ENCODE measurements around the gene BRSK2. TPM values are rescaled to one million over a fixed set of nuclear protein-coding genes. Genes with fewer than 3 reads are reported as not detected.

BRSK2 gene
- total RNA-seq, 1 donor from 2014 or later = 7.1 TPM

- FAIRE-seq = no peak
- no peaks in the 10 kb centered on the region for H3K27me3 ChIP-seq (ENCODE audit: insufficient read depth, low read length)
These were observed 55.2 kb downstream of the BRSK2 start for GRCh38 chr11:1444823-1445422.

DNA sequence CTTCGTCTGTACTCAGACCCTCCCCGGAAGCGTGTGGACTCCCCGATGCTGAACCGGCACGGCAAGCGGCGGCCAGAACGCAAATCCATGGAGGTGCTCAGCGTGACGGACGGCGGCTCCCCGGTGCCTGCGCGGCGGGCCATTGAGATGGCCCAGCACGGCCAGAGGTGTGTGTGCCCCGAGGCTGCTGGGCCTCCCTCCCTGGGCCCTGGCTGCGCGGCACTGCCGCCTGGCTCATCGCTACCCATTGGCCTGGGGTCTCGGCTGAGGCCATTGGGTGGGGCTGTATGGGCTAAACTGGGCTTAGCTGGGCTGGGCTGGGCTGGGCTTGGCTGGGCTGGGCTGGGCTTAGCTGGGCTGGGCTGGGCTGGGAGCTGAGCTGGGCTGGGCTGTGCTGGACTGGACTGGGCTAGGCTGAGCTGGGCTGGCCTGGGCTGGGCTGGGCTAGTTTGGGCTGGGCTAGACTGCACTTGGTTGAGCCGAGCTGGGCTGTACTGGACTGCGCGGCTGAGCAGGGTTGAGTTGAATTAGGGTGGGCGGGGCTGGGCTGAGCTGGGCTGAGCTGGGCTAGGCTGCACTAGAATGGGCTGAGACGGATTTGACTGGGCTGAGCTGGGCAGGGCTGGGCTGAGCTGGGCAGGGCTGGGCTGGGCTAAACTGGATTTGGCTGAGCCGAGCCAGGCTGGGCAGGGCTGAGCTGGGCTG, 56.2 kb downstream of the BRSK2 start:
- no peaks in the 10 kb centered on the region for H3K79me2 ChIP-seq (ENCODE audit: insufficient read depth, low read length)
- no peaks in the 10 kb centered on the region for H3K36me3 Mint-ChIP-seq (ENCODE audit: low read depth, unreplicated experiment)
- H3K27me3 ChIP-seq (ENCODE audit: insufficient read depth, low read length) = no peaks in the 10 kb centered on the region
- H3K9me3 ChIP-seq (ENCODE audit: insufficient read depth, low read depth, low read length) = no peaks in the 10 kb centered on the region
- H3K4me2 ChIP-seq (ENCODE audit: low read length) = no peak overlapping the region
- H3K4me1 ChIP-seq (ENCODE audit: insufficient read depth, low read length) = no peaks in the 10 kb centered on the region
- FAIRE-seq (no peak), DNase-seq (ENCODE audit: low read depth) (no peak)
- no peaks in the 10 kb centered on the region for H3K4me1 Mint-ChIP-seq (ENCODE audit: low read depth, unreplicated experiment)
- H3K9me3 Mint-ChIP-seq (ENCODE audit: unreplicated experiment) = no peaks in the 10 kb centered on the region
- H3K4me3 Mint-ChIP-seq (ENCODE audit: unreplicated experiment) = no peak overlapping the region
- H3K4me3 ChIP-seq (ENCODE audit: insufficient read depth, low read depth, low read length) = no peak overlapping the region
- H3K27ac Mint-ChIP-seq (ENCODE audit: unreplicated experiment) = no peak overlapping the region
- no peaks in the 10 kb centered on the region for H3K36me3 ChIP-seq (ENCODE audit: insufficient read depth, low read length)
- no peak overlapping the region for H3K9ac ChIP-seq (ENCODE audit: low read length)
- H3K27me3 Mint-ChIP-seq (ENCODE audit: low read depth, unreplicated experiment) = no peaks in the 10 kb centered on the region
- TF ChIP-seq, protein P1, sequence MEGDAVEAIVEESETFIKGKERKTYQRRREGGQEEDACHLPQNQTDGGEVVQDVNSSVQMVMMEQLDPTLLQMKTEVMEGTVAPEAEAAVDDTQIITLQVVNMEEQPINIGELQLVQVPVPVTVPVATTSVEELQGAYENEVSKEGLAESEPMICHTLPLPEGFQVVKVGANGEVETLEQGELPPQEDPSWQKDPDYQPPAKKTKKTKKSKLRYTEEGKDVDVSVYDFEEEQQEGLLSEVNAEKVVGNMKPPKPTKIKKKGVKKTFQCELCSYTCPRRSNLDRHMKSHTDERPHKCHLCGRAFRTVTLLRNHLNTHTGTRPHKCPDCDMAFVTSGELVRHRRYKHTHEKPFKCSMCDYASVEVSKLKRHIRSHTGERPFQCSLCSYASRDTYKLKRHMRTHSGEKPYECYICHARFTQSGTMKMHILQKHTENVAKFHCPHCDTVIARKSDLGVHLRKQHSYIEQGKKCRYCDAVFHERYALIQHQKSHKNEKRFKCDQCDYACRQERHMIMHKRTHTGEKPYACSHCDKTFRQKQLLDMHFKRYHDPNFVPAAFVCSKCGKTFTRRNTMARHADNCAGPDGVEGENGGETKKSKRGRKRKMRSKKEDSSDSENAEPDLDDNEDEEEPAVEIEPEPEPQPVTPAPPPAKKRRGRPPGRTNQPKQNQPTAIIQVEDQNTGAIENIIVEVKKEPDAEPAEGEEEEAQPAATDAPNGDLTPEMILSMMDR (IDR thresholded peaks at IDR 0.05; ENCODE audit: insufficient read depth, low read depth, low read length) = no peak
- TF ChIP-seq EZH2 (IDR thresholded peaks at IDR 0.05; ENCODE audit: insufficient read depth, low read length) = no peak
- no peaks in the 10 kb centered on the region for H4K20me1 ChIP-seq (ENCODE audit: insufficient read depth, low read length)
- no peak overlapping the region for H2AFZ ChIP-seq (ENCODE audit: low read depth, low read length)
- H3K27ac ChIP-seq (ENCODE audit: low read depth, low read length) = no peak overlapping the region

More at GRCh38 chr11:1444823-1445422, 55.2 kb downstream of the BRSK2 start:
- no peaks in the 10 kb centered on the region for H3K27me3 Mint-ChIP-seq (ENCODE audit: low read depth, unreplicated experiment)
- H3K36me3 ChIP-seq (ENCODE audit: insufficient read depth, low read length) = no peaks in the 10 kb centered on the region
- H3K4me2 ChIP-seq (ENCODE audit: low read length) = no peak overlapping the region
- H3K4me3 ChIP-seq (ENCODE audit: insufficient read depth, low read depth, low read length) = no peak overlapping the region
- DNase-seq (ENCODE audit: low read depth) = no peak
- no peaks in the 10 kb centered on the region for H3K79me2 ChIP-seq (ENCODE audit: insufficient read depth, low read length)
- no peak overlapping the region for H3K4me3 Mint-ChIP-seq (ENCODE audit: unreplicated experiment)
- H3K4me1 ChIP-seq (ENCODE audit: insufficient read depth, low read length) = no peaks in the 10 kb centered on the region
- H3K36me3 Mint-ChIP-seq (ENCODE audit: low read depth, unreplicated experiment) = no peaks in the 10 kb centered on the region
- no peak overlapping the region for H3K27ac ChIP-seq (ENCODE audit: low read depth, low read length)
- no peak overlapping the region for H2AFZ ChIP-seq (ENCODE audit: low read depth, low read length)
- no peaks in the 10 kb centered on the region for H3K4me1 Mint-ChIP-seq (ENCODE audit: low read depth, unreplicated experiment)
- H3K27ac Mint-ChIP-seq (ENCODE audit: unreplicated experiment) = no peak overlapping the region
- H3K9ac ChIP-seq (ENCODE audit: low read length) = no peak overlapping the region
- H3K9me3 ChIP-seq (ENCODE audit: insufficient read depth, low read depth, low read length) = no peaks in the 10 kb centered on the region
- no peak for TF ChIP-seq EZH2 (IDR thresholded peaks at IDR 0.05; ENCODE audit: insufficient read depth, low read length)
- TF ChIP-seq, protein P1 (IDR thresholded peaks at IDR 0.05; ENCODE audit: insufficient read depth, low read depth, low read length) = no peak
- H4K20me1 ChIP-seq (ENCODE audit: insufficient read depth, low read length) = no peaks in the 10 kb centered on the region
- no peaks in the 10 kb centered on the region for H3K9me3 Mint-ChIP-seq (ENCODE audit: unreplicated experiment)

GRCh38 chr11:1446623-1447022, 56.9 kb downstream of the BRSK2 start:
- no peaks in the 10 kb centered on the region for H3K36me3 ChIP-seq (ENCODE audit: insufficient read depth, low read length)
- no peak overlapping the region for H3K4me3 ChIP-seq (ENCODE audit: insufficient read depth, low read depth, low read length)
- FAIRE-seq = no peak
- H3K4me1 Mint-ChIP-seq (ENCODE audit: low read depth, unreplicated experiment) = no peaks in the 10 kb centered on the region
- H3K4me3 Mint-ChIP-seq (ENCODE audit: unreplicated experiment) = no peak overlapping the region
- no peaks in the 10 kb centered on the region for H3K79me2 ChIP-seq (ENCODE audit: insufficient read depth, low read length)
- H3K9ac ChIP-seq (ENCODE audit: low read length) = no peak overlapping the region
- H3K9me3 ChIP-seq (ENCODE audit: insufficient read depth, low read depth, low read length) = no peaks in the 10 kb centered on the region
- no peak overlapping the region for H3K27ac ChIP-seq (ENCODE audit: low read depth, low read length)
- no peaks in the 10 kb centered on the region for H3K9me3 Mint-ChIP-seq (ENCODE audit: unreplicated experiment)
- no peaks in the 10 kb centered on the region for H3K27me3 Mint-ChIP-seq (ENCODE audit: low read depth, unreplicated experiment)
- no peak for DNase-seq (ENCODE audit: low read depth)
- H2AFZ ChIP-seq (ENCODE audit: low read depth, low read length) = no peak overlapping the region
- TF ChIP-seq, protein P1 (IDR thresholded peaks at IDR 0.05; ENCODE audit: insufficient read depth, low read depth, low read length) = no peak
- TF ChIP-seq EZH2 (IDR thresholded peaks at IDR 0.05; ENCODE audit: insufficient read depth, low read length) = no peak
- H3K27me3 ChIP-seq (ENCODE audit: insufficient read depth, low read length) = no peaks in the 10 kb centered on the region
- no peaks in the 10 kb centered on the region for H4K20me1 ChIP-seq (ENCODE audit: insufficient read depth, low read length)
- H3K4me2 ChIP-seq (ENCODE audit: low read length) = no peak overlapping the region
- H3K36me3 Mint-ChIP-seq (ENCODE audit: low read depth, unreplicated experiment) = no peaks in the 10 kb centered on the region
- H3K27ac Mint-ChIP-seq (ENCODE audit: unreplicated experiment) = no peak overlapping the region
- H3K4me1 ChIP-seq (ENCODE audit: insufficient read depth, low read length) = no peaks in the 10 kb centered on the region
